GM10266 (cell line): ENCODE measurements around the gene NUCB2.
A peak's percentile ranks its signal among the peaks of the same experiment; 100 is the strongest.

Experiments used
- DNase-seq: peaks from one replicate; pipeline ENCODE4 v3.0.0; 2012; ENCODE audit errors: extremely low spot score
- CTCF ChIP-seq: IDR thresholded peaks from 2 replicates; pipeline ENCODE4 v1.5.1; 2012; ENCODE audit warnings: mild to moderate bottlenecking, low read depth; ENCODE audit not compliant: control insufficient read depth, insufficient read depth; ENCODE audit errors: missing control alignments

Gene NUCB2

GRCh38 chr11:17287058-17287457 lies 10.5 kb downstream of the NUCB2 start:
- no peak for TF ChIP-seq CTCF
- no peak for DNase-seq

- DNase-seq = no peak
- TF ChIP-seq CTCF = no peak
Observed at GRCh38 chr11:17291710-17292109, 15.2 kb downstream of the NUCB2 start.

GRCh38 chr11:17293311-17293710 lies 16.8 kb downstream of the NUCB2 start:
- TF ChIP-seq CTCF = no peak
- DNase-seq = no peak

GRCh38 chr11:17294033-17294432 lies 17.5 kb downstream of the NUCB2 start:
- TF ChIP-seq CTCF = no peak
- DNase-seq = peak; percentile 27

GRCh38 chr11:17296852-17297559 lies 20.5 kb downstream of the NUCB2 start:
- no peak for DNase-seq
- TF ChIP-seq CTCF = no peak

GRCh38 chr11:17298302-17298701 lies 21.8 kb downstream of the NUCB2 start:
- no peak for TF ChIP-seq CTCF
- DNase-seq = no peak

GRCh38 chr11:17300372-17300771 lies 23.8 kb downstream of the NUCB2 start:
- TF ChIP-seq CTCF = no peak
- no peak for DNase-seq
